ENCODE data around the gene SEMA7A. TPM values are rescaled to one million over a fixed set of nuclear protein-coding genes. Genes with fewer than 3 reads are reported as not detected.

The SEMA7A gene
- total and polyA plus RNA-seq, 2 of the 4 experiments (the other 2 are of a cell fraction), result 30.5 to 87.3 TPM

DNA sequence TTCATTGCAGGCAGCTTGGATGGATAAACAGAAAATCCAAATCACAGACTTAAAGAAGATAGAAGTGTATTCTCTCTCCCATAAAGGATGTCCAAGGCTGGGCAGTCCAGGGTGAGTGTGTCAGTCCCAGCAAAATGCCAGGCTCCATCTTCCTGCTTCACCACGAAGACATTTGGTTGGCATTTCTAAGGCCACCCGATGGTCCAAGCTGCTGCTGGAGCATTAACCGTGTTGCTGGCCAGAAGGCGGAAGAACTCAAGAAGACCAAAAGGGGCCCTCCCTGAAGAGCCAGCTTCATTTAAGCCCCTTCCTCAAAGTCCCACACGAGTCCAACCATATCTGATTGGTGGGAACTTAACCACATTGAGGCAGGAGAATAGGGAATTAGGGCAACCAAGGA, 63.3 kb downstream of the SEMA7A start:
- H4K91ac ChIP-seq (ENCODE audit: insufficient read depth, low read depth, low read length), result no peak overlapping the region
- no peaks in the 10 kb centered on the region for H3K9me3 ChIP-seq (ENCODE audit: control insufficient read depth, insufficient read depth, low read length)
- H2BK15ac ChIP-seq (ENCODE audit: low read depth, low read length), result no peak overlapping the region
- ChIA-PET CTCF (no interaction called here), POLR2A (ENCODE audit: unreplicated experiment) (no interaction called here)
- no peak overlapping the region for H3K4me2 ChIP-seq (ENCODE audit: low read depth, low read length)
- WGBS, 2 experiments (ENCODE audit: extremely low coverage in 2 of 2, insufficient read length in 1 of 2), result 80% methylated on average over 1 of the region's 5 CpGs; no CpG with 5 or more reads in 1 of the 2 experiments
- H2AK5ac ChIP-seq (ENCODE audit: low read depth, low read length), result no peak overlapping the region
- no peak overlapping the region for H2BK20ac ChIP-seq (ENCODE audit: low read depth, low read length)
- H3K27me3 ChIP-seq (ENCODE audit: control insufficient read depth, insufficient read depth, low read length), result peaks cover 45% of the 10 kb centered on the region
- ATAC-seq (ENCODE audit: low read depth) (no peak), DNase-seq (no peak)
- H3K4ac ChIP-seq (ENCODE audit: low read depth, low read length), result no peak overlapping the region
- TF ChIP-seq, protein P1, sequence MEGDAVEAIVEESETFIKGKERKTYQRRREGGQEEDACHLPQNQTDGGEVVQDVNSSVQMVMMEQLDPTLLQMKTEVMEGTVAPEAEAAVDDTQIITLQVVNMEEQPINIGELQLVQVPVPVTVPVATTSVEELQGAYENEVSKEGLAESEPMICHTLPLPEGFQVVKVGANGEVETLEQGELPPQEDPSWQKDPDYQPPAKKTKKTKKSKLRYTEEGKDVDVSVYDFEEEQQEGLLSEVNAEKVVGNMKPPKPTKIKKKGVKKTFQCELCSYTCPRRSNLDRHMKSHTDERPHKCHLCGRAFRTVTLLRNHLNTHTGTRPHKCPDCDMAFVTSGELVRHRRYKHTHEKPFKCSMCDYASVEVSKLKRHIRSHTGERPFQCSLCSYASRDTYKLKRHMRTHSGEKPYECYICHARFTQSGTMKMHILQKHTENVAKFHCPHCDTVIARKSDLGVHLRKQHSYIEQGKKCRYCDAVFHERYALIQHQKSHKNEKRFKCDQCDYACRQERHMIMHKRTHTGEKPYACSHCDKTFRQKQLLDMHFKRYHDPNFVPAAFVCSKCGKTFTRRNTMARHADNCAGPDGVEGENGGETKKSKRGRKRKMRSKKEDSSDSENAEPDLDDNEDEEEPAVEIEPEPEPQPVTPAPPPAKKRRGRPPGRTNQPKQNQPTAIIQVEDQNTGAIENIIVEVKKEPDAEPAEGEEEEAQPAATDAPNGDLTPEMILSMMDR (conservative IDR thresholded peaks at IDR 0.05; ENCODE audit: low read depth, low read length), result no peak
- H3K18ac ChIP-seq (ENCODE audit: low read depth, low read length), result no peak overlapping the region
- H3K4me3 ChIP-seq (ENCODE audit: insufficient read depth, low read depth, low read length), result no peak overlapping the region
- H4K20me1 ChIP-seq (ENCODE audit: insufficient read depth, low read length), result no peaks in the 10 kb centered on the region; the same call in 1 of the 2 replicates
- BruUV-seq (replicated peaks), result no TSS peak
- no peak overlapping the region for H4K8ac ChIP-seq (ENCODE audit: low read depth in 2 of 2, low read length in 2 of 2)
- in situ Hi-C loops (cut with MboI; ENCODE audit: low sequenced_read_pairs), result loop anchor here (5.0 to 10.0 kb wide), 2 partner anchors 252 to 404 kb away; no protein-coding TSS in a partner anchor
- intact Hi-C loops (cut with micrococcal nuclease), result loop anchor here (10.0 kb wide), 1 partner anchor 584 kb away; the partner anchor contains the start of gene RPP25
- H3K4me1 ChIP-seq (ENCODE audit: control insufficient read depth, insufficient read depth, low read length), result peaks cover 4% of the 10 kb centered on the region; the same call in 1 of the 2 replicates
- no peak overlapping the region for H3K23ac ChIP-seq (ENCODE audit: low read depth, low read length)
- H3K14ac ChIP-seq (replicated peaks; ENCODE audit: low read depth, low read length), result no peak overlapping the region
- H2AK9ac ChIP-seq (replicated peaks; ENCODE audit: low read depth, low read length, poor library complexity), result no peak overlapping the region
- H2BK120ac ChIP-seq (ENCODE audit: low read depth, low read length), result no peak overlapping the region
- H3K36me3 ChIP-seq (ENCODE audit: control insufficient read depth, insufficient read depth, low read length), result no peaks in the 10 kb centered on the region
- H4K5ac ChIP-seq (ENCODE audit: low read depth, low read length), result no peak overlapping the region
- no peak overlapping the region for H2AFZ ChIP-seq (replicated peaks; ENCODE audit: low read length, poor library complexity)
- no peak overlapping the region for H3K9ac ChIP-seq (ENCODE audit: low read depth, low read length)
- no peaks in the 10 kb centered on the region for H3K9me1 ChIP-seq (ENCODE audit: insufficient read depth, low read length)
- H2BK5ac ChIP-seq (ENCODE audit: low read depth, low read length, poor library complexity, severe bottlenecking), result no peak overlapping the region
- H3K56ac ChIP-seq (ENCODE audit: extremely low read depth, insufficient read depth, low read length), result no peak overlapping the region
- dilution Hi-C loops (cut with HindIII; ENCODE audit: low sequenced_read_pairs, unreplicated experiment), result no loop called here
- no peaks in the 10 kb centered on the region for H3K79me1 ChIP-seq (ENCODE audit: low read depth in 1 of 2, low read length in 2 of 2)
- no peak overlapping the region for H3K27ac ChIP-seq (ENCODE audit: insufficient read depth, low read length)
